A673 (cell line): ENCODE measurements around the gene WDR72.

Source experiments
- EZH2 ChIP-seq: fragments of 200-600 bp; sonication (generic); IDR thresholded peaks from 2 replicates; pipeline ENCODE4 v1.6.1; 2017; ENCODE audit warnings: borderline replicate concordance, low read depth, mild to moderate bottlenecking, mixed read lengths, antibody characterized with exemption, low read length; ENCODE audit not compliant: poor library complexity, severe bottlenecking
- TF ChIP-seq, protein P1 (sequence below): fragments of 300-800, 200-600 bp; sonication (generic); conservative IDR thresholded peaks from 2 replicates; pipeline ENCODE4 v1.5.1; 2017; ENCODE audit warnings: low read depth, mild to moderate bottlenecking, antibody characterized with exemption, low read length, moderate library complexity, mixed read lengths

- TF ChIP-seq, protein P1, sequence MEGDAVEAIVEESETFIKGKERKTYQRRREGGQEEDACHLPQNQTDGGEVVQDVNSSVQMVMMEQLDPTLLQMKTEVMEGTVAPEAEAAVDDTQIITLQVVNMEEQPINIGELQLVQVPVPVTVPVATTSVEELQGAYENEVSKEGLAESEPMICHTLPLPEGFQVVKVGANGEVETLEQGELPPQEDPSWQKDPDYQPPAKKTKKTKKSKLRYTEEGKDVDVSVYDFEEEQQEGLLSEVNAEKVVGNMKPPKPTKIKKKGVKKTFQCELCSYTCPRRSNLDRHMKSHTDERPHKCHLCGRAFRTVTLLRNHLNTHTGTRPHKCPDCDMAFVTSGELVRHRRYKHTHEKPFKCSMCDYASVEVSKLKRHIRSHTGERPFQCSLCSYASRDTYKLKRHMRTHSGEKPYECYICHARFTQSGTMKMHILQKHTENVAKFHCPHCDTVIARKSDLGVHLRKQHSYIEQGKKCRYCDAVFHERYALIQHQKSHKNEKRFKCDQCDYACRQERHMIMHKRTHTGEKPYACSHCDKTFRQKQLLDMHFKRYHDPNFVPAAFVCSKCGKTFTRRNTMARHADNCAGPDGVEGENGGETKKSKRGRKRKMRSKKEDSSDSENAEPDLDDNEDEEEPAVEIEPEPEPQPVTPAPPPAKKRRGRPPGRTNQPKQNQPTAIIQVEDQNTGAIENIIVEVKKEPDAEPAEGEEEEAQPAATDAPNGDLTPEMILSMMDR = no peak
- TF ChIP-seq EZH2 = no peak
Observed at GRCh38 chr15:53564647-53565046, 194.8 kb downstream of the WDR72 start.
